Measurements from ENCODE around the gene DGUOK.
A peak's percentile ranks its signal among the peaks of the same experiment; 100 is the strongest.

Gene DGUOK

DNA sequence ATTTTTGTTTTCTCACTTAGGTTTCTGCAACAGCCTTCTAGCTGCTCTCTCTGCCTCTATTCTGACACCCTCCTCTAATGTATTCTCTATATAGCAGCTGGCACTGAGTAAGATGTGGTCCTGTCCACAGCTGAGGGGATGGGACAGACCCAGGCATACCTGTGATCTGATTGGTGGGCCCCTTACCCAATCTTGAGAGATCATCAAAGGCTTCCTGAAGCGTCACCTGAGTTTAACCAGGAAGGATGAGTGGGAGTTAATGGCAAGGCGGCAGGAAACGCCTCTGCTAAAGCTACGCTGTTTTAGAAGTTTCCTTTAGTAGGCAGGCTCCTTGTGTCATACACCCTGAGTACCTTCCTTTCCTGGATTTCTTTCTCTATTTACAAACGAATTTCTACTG lies 52.3 kb downstream of the DGUOK start:
- TF ChIP-seq, protein P1, sequence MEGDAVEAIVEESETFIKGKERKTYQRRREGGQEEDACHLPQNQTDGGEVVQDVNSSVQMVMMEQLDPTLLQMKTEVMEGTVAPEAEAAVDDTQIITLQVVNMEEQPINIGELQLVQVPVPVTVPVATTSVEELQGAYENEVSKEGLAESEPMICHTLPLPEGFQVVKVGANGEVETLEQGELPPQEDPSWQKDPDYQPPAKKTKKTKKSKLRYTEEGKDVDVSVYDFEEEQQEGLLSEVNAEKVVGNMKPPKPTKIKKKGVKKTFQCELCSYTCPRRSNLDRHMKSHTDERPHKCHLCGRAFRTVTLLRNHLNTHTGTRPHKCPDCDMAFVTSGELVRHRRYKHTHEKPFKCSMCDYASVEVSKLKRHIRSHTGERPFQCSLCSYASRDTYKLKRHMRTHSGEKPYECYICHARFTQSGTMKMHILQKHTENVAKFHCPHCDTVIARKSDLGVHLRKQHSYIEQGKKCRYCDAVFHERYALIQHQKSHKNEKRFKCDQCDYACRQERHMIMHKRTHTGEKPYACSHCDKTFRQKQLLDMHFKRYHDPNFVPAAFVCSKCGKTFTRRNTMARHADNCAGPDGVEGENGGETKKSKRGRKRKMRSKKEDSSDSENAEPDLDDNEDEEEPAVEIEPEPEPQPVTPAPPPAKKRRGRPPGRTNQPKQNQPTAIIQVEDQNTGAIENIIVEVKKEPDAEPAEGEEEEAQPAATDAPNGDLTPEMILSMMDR (IDR thresholded peaks at IDR 0.05; ENCODE audit: low read depth, low read length), result no peak

DNA sequence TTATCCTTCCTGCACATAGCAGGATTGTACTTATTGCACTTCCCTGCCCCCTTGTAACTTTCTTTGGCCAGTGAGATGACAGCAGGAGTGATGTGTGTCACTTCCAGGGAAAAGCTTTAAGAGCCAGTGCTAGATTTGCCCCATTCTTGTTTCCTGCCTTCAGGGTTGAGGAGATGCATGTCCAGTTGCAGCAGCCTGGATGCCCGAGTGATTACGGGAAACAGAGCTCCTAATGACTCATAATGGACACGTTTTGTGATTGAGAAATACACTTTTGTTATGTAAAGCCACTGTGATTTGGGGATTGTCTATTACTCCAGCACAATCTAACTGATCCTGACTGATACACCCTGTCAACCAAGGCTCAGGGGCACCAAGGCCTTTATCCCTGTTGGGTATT lies 53.0 kb downstream of the DGUOK start:
- TF ChIP-seq, protein P1 (IDR thresholded peaks at IDR 0.05; ENCODE audit: low read depth, low read length), result no peak
- peak; percentile 63 for DNase-seq (ENCODE audit: extremely low read depth, low read depth)

More for the DNA sequence above, 52.3 kb downstream of the DGUOK start:
- DNase-seq (ENCODE audit: extremely low read depth, low read depth), result no peak

DNA sequence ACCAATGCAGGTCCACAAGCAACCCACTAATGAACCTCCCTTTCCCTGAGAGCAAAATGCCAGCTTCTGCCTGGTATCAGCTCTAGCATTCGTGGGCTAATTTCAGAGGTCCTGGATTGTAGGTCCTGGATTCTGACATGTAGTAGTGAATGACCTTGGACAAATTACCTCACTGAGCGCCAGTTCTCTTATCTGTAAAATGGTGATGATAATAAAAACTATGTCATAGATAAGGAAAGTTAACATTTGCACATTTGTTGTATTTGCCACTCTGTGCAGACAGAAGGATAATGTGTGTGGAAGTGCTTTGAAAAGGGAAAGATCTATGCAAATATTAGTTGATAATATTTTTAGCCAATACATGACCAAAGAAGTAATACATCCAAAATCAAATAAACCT lies 53.9 kb downstream of the DGUOK start:
- DNase-seq (ENCODE audit: extremely low read depth, low read depth), result no peak
- TF ChIP-seq, protein P1 (IDR thresholded peaks at IDR 0.05; ENCODE audit: low read depth, low read length), result no peak

DNA sequence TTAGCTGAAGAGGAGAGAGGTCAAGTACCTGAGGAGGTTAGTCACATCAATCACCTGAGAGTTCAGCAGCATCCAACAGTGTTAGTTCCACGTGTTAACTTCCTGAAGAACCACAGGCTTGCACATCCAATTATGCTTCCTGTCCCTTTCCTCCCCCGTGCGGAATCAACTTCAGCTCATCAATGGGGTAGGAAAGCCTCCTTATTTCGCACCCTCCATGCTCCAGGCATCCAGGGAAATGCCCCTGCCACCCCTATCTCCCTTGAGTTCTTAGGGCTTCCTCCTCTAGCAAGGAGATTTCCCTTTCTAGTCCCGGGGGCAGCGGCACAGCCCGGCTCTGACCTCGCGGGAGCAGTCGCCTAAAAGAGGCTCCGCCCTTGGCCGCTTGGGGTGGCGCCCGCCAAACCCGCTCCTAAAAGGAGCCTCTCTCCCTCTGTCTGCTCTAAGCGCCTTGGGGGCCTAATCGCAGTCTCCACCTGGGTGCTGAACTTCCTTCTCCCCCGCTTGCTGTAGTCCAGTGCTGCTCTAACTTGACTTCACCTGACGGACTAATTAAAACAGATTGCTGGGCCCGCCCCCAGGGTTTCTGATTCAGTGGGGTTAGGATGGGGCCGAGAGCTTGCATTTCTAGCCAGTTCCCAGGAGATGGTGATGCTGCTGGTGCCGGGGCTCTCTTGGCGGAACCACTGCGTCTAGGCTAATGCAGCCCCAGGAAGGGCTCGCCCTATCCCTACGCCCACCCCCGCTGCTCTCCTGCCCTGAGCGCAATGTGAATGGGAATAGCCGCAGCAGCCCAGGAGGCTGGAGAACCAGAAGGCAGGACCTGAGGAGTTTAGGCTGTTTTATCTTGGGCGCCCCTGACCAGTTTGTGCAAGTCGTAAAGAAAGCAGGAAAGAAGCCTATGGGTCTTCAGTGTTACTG lies 54.7 kb downstream of the DGUOK start:
- TF ChIP-seq, protein P1 (IDR thresholded peaks at IDR 0.05; ENCODE audit: low read depth, low read length), result no peak
- no peak for DNase-seq (ENCODE audit: extremely low read depth, low read depth)

DNA sequence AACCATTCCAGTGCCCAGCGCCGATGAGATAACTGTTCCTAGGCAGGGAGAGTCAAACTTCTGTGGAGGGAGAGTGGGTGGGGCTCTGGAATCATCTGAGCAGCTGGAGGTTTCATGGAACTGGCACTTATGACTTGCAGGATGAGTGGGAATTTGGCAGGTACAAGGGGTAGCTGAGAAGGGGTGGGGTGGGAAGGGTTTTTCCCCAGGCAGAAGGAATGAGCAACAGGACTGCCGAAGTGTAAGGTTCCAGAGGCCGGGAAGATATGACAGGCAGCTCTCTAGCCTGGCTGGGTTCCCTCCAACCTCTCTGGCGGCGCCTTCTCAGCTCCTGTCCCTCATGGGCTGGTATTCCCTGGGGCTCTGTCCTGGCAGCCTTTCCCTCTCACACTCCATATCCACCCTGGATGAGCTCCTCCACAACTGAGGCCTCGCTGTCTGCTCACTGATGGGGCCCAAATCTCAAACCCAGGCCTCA lies 55.5 kb downstream of the DGUOK start:
- no peak for DNase-seq (ENCODE audit: extremely low read depth, low read depth)
- TF ChIP-seq, protein P1 (IDR thresholded peaks at IDR 0.05; ENCODE audit: low read depth, low read length), result no peak

DNA sequence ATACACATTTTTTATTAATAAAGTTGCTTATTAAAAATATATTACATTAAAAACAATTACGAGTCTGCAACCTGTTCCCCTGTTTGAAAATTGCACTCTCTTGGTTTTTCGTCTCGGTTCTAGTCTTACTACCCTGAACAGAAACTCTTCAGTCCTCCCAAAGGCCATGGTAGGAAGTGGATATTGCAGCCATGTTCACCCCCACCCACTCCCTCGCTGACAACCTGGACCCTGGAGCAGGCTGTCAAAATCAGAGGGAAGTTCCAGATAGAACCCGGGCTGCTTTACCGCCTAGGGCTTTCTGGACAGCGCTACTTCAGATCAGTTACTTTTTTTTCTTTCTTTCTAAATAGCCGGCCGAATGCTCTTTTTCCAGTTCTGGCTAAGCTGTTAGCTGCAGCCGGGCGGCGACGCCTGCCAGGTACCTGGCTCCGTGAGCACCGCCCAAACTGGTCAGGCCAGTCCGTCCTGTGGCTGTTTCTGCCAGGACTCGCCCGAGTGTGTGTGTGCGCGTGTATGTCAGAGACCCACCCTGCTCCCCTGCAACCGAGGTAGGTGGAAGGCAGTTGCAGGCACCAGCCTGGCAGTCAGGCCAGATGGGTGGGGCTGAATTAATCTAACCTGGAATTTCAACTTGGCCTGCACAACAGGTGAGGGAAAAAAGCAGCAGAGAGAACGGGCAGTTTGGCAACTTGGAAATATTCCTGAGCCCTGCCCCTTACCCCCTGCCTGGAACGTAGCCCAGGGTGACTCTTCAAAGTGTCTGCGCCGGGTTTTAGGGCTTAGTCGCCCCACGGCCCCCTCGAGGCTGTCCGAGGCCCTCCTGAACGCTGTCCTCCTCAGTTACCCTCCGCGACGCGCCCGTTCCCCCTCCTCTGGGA lies 56.9 kb downstream of the DGUOK start:
- no peak for DNase-seq (ENCODE audit: extremely low read depth, low read depth)
- TF ChIP-seq, protein P1 (IDR thresholded peaks at IDR 0.05; ENCODE audit: low read depth, low read length), result no peak
